Thymus (tissue), 11 donors: ENCODE measurements around the gene GET3. TPM values are rescaled to one million over a fixed set of nuclear protein-coding genes. Genes with fewer than 3 reads are reported as not detected.

Experiments used
- DNase-seq, 9 donors: peaks; one replicate each; pipeline ENCODE4 v3.0.0-alpha.2; 2013; ENCODE audit warnings: low spot score in 9 of 9, low read depth in 6 of 9, missing footprints in 1 of 9
- H3K27ac ChIP-seq, 2 donors: one replicate each; pipeline ENCODE4 v1.5.1; 2013; ENCODE audit warnings: control low read depth in 1 of 2, low read depth in 1 of 2, low read length in 1 of 2, mild to moderate bottlenecking in 1 of 2, moderate library complexity in 1 of 2
- H3K27me3 ChIP-seq, 2 donors: one replicate each; pipeline ENCODE4 v1.5.1; 2013; ENCODE audit warnings: low read length in 1 of 2; ENCODE audit not compliant: control insufficient read depth in 2 of 2, insufficient read depth in 1 of 2
- H3K36me3 ChIP-seq, 2 donors: one replicate each; pipeline ENCODE4 v1.5.1; 2013; ENCODE audit warnings: low read length in 1 of 2, mild to moderate bottlenecking in 1 of 2, moderate library complexity in 1 of 2; ENCODE audit not compliant: control insufficient read depth in 2 of 2, insufficient read depth in 2 of 2
- H3K4me1 ChIP-seq, 2 donors: one replicate each; pipeline ENCODE4 v1.5.1; 2013; ENCODE audit warnings: low read length in 2 of 2; ENCODE audit not compliant: control insufficient read depth in 2 of 2, insufficient read depth in 2 of 2
- H3K4me3 ChIP-seq, 2 donors: one replicate each; pipeline ENCODE4 v1.5.1; 2013; ENCODE audit warnings: low read length in 2 of 2, control low read depth in 1 of 2, mild to moderate bottlenecking in 1 of 2
- H3K9me3 ChIP-seq, 2 donors: one replicate each; pipeline ENCODE4 v1.5.1; 2013; ENCODE audit warnings: low read length in 1 of 2, mild to moderate bottlenecking in 1 of 2; ENCODE audit not compliant: control insufficient read depth in 2 of 2, insufficient read depth in 1 of 2
- WGBS: extraction: QIAGEN DNeasy Blood & Tissue Kit; methylation state at CpG from one replicate; pipeline ENCODE4 v1.1.7; 2013; 5-methylcytosine and 5-hydroxymethylcytosine counted together
- polyA plus RNA-seq: library from polyadenylated mRNA; stranded (reverse); fragments of 200-250 nt; gene quantifications from one replicate; pipeline ENCODE4 v1.2.3, GENCODE V29; 2013
- total RNA-seq: library from RNA; stranded (reverse); fragments of 120-200 nt; gene quantifications from one replicate; pipeline ENCODE4 v1.2.4, GENCODE V29; 2013
- donor health status: healthy.

The GET3 gene
- total and polyA plus RNA-seq, 2 donors, result 50.0 to 67.2 TPM

DNA sequence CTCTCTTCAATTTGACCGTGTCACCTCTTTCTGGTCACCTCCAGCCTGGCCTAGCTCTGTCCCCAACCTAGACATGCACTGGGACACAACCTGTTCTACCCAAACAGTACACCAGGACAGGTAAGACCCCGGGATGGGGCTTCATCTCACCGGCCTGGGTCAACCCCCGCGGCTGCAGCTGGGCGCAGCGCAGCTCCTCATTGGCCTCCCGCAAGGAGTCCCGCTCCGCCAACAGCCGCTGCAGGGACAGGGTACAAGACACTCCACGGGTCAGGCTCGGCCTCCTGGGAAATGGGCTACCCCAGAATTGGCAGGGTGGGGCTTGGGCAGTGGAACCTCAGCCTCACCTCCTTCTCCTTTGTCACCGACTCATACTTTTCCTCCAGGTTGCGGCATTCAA is 30.4 kb downstream of the GET3 start:
- H3K36me3 ChIP-seq, result no peaks in the 10 kb centered on the region
- peaks cover 2 to 17% of the 10 kb centered on the region in 2 donors for H3K4me1 ChIP-seq
- no peak overlapping the region for H3K27ac ChIP-seq
- DNase-seq, result no peak
- H3K9me3 ChIP-seq, result peaks cover 0 to 4% of the 10 kb centered on the region in 2 donors
- no peak overlapping the region for H3K4me3 ChIP-seq
- WGBS, result 98% methylated on average over 15 of the region's 15 CpGs
- peaks cover 0 to 21% of the 10 kb centered on the region in 2 donors for H3K27me3 ChIP-seq

DNA sequence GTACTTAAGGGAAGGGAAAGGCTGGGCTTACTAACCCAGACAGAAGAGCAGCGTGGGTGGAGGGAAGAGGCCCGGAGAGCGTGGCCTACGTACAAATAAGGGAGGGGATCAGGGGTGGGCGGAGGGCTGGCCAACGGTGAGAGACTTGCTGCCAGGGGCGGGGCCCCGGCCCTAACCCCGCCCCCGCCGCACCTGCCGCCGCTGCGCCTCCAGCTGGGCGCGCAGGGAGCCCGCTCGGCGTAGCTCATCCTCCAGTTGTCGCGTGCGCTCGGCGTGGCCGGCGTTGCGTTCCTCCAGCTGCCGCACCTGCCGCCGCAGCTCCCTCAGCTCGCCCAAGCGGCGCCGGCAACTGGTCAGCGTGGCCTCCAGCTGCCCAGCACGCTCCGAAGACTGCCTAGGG is 32.4 kb downstream of the GET3 start:
- peaks cover 2 to 19% of the 10 kb centered on the region in 2 donors for H3K4me1 ChIP-seq
- H3K27me3 ChIP-seq, result peaks cover 0 to 24% of the 10 kb centered on the region in 2 donors
- 72% methylated on average over 37 of the region's 37 CpGs for WGBS
- no peaks in the 10 kb centered on the region for H3K36me3 ChIP-seq
- H3K27ac ChIP-seq, result no peak overlapping the region
- H3K9me3 ChIP-seq, result peaks cover 0 to 4% of the 10 kb centered on the region in 2 donors
- H3K4me3 ChIP-seq, result no peak overlapping the region
- peak in 4 of 9 donors; percentile 59 to 78 (median 72) for DNase-seq

DNA sequence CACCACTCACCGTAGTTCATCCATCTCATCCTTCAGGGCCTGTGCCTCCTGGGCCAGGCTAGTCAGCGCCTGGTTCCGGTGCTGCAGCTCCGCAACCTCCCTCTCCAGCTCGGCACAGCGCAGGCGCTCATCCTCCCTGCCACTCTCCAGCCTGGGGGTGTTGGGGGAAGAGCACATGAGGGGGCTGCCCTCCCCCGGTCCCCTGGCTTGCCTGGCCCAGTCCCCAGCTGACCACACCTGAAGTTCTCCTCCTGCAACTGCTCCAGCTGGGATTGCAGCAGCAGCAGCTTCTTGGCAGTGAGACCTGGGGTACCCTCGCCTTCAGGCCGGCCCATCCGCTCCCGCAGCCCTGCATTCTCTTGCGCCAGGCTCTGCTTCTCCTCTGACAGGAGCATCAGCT is 33.6 kb downstream of the GET3 start:
- no peak overlapping the region for H3K4me3 ChIP-seq
- peaks cover 0 to 4% of the 10 kb centered on the region in 2 donors for H3K9me3 ChIP-seq
- H3K27ac ChIP-seq, result no peak overlapping the region
- H3K27me3 ChIP-seq, result peaks cover 0 to 20% of the 10 kb centered on the region in 2 donors
- peaks cover 6 to 27% of the 10 kb centered on the region in 2 donors for H3K4me1 ChIP-seq
- H3K36me3 ChIP-seq, result no peaks in the 10 kb centered on the region
- 98% methylated on average over 13 of the region's 13 CpGs for WGBS
- no peak for DNase-seq

DNA sequence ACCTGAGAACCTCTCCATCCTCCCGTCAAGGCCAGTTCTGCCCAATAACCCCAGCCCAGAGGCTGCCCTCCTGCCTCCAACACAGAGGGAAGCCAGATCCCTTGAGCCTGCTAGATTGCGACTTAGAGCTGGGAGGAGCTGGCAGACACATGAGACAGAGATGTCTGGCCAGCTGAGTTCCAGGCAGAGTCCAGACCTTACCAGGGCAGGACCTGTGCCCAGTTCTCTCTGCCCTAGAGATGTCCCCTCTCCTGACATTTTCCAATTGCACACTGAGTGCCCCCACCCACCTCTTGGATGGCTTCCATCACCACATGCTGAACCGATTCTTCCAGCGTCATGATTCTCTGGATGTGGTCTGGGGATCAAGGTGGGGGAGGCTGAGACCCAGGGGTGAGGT is 35.0 kb downstream of the GET3 start:
- Histone ChIP-seq H3K4me1 (peaks cover 6 to 29% of the 10 kb centered on the region in 2 donors), H3K27ac (no peak overlapping the region), H3K27me3 (peaks cover 0 to 15% of the 10 kb centered on the region in 2 donors), H3K9me3 (peaks cover 0 to 4% of the 10 kb centered on the region in 2 donors), H3K4me3 (no peak overlapping the region), H3K36me3 (no peaks in the 10 kb centered on the region)
- 94% methylated on average over 4 of the region's 4 CpGs for WGBS
- no peak for DNase-seq

DNA sequence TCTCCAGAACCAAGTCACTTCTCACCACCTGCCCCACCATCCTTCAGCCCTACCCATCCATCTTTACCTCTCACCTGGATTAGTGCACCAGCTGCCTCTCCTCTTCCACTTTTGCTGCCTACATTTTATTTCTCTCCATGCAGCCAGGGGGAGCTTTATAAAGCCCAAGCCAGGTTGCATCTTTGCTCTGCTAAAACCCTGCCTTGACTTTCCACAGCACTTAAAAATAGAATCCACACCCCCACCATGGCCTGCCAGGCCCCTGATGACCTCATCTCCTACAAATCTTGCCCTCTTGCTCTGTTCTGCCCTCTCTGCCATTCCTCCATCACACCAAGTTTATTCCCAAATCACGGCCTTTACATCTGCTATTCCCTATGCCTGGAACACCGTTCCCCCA is 36.3 kb downstream of the GET3 start:
- WGBS, result over 99% methylated on average over 2 of the region's 2 CpGs
- Histone ChIP-seq H3K9me3 (peaks cover 0 to 4% of the 10 kb centered on the region in 2 donors), H3K27ac (no peak overlapping the region), H3K4me3 (no peak overlapping the region), H3K27me3 (peaks cover 0 to 15% of the 10 kb centered on the region in 2 donors), H3K4me1 (peaks cover 9 to 42% of the 10 kb centered on the region in 2 donors), H3K36me3 (no peaks in the 10 kb centered on the region)
- peak in 1 of 9 donors; percentile 35 for DNase-seq

DNA sequence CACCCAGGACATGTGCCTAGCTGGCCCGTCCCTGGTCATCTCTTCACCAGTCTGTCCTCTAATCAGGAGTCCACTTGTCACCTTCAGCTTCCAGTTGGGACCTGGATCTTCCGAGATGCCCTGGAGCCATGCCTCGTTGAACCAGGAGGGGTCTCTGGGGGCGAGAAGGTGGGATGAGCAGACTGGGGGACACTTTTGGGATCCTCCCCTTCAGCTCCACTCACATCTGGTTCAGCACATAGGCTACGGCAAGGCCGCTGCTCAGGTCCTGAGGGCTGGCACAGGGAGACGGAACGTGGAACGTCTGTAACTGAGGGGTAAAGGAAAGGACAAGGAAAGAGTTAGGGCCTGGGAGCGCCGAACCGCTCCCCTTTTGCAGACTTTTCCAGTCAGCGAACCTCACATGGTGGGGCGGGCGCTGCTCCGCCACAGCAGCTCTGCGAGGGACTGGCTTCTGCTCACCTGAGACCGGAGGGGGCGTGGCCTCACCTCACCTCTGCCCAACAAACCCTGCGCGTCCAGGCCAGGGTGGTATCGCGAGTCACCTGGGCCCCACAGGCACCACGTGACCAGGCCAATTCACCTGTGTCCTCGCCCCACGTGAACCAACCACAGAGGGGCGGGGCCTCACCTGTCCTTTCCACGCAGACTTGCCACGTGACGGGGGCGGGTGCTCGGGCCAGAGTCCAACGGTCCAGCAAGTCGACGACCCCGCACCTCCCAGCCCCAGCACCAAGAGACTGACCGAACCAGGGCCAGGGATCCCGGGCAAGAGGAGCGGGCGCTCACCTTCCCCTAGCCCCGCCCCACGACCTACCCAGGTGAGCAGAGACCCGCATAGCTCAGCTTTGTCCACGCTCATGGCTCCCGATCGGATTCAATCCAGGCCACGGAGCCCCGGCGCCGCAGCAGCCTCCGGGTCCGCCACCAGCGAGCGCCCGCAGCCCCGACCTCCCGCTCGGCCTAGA is 37.6 kb downstream of the GET3 start, which contains the start of gene HOOK2:
Gene HOOK2 (minus strand): TSS at position 965 of the 968 bp plus-strand sequence. CDS start 103 bp downstream, at position 862.
- peak in 1 of 9 donors; percentile 25 for DNase-seq
- Histone ChIP-seq H3K36me3 (no peaks in the 10 kb centered on the region), H3K4me1 (peaks cover 9 to 48% of the 10 kb centered on the region in 2 donors), H3K9me3 (peaks cover 0 to 4% of the 10 kb centered on the region in 2 donors), H3K27ac (peak within 1 kb of the TSS; percentile 24 to 74), H3K4me3 (peak within 1 kb of the TSS; percentile 50 to 63), H3K27me3 (peaks cover 0 to 14% of the 10 kb centered on the region in 2 donors)
- 26% methylated on average over 58 of the region's 58 CpGs for WGBS

DNA sequence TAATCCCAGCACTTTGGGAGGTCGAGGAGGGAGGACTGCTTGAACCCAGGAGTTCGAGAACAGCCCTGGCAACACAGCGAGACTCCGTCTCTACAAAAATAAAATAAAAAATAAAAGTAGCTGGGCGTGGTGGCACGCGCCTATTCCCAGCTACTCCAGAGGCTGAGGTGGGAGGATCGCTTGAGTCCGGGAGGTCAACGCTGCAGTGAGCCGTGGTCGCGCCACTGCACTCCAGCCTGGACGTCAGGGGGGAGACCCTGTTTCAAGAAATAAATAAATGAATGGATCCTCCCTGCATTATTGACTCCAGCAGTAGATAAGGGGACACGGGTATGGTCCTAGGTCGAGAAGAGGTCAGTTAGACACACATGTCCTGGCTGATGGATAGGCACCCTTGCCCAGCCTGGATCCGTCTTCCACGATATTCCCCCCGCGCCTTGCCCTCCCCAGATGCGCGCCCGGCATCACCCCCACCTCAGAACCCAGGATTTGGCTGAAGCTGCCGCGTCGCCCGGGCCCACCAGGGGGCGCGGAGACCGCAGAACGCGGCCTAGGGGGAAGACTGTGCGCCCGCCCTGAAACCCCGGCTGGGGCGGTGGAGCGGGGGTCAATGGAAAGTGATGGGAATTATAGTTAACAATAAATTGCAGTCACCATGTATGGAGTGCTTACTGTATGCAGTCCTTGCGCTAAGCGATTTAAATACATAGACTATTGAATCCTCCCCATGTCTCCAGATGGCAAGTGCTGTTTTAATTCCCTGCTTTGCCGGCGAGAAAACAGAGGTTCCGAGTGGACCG is 40.1 kb downstream of the GET3 start:
- WGBS, result 15% methylated on average over 43 of the region's 43 CpGs
- peaks cover 11 to 53% of the 10 kb centered on the region in 2 donors for H3K4me1 ChIP-seq
- peaks cover 0 to 5% of the 10 kb centered on the region in 2 donors for H3K27me3 ChIP-seq
- peak in 5 of 9 donors; percentile 61 to 84 (median 76) for DNase-seq
- H3K27ac ChIP-seq, result peak overlapping the region; percentile 90 to 92
- no peaks in the 10 kb centered on the region for H3K9me3 ChIP-seq
- H3K4me3 ChIP-seq, result peak overlapping the region; percentile 73 to 74
- no peaks in the 10 kb centered on the region for H3K36me3 ChIP-seq

DNA sequence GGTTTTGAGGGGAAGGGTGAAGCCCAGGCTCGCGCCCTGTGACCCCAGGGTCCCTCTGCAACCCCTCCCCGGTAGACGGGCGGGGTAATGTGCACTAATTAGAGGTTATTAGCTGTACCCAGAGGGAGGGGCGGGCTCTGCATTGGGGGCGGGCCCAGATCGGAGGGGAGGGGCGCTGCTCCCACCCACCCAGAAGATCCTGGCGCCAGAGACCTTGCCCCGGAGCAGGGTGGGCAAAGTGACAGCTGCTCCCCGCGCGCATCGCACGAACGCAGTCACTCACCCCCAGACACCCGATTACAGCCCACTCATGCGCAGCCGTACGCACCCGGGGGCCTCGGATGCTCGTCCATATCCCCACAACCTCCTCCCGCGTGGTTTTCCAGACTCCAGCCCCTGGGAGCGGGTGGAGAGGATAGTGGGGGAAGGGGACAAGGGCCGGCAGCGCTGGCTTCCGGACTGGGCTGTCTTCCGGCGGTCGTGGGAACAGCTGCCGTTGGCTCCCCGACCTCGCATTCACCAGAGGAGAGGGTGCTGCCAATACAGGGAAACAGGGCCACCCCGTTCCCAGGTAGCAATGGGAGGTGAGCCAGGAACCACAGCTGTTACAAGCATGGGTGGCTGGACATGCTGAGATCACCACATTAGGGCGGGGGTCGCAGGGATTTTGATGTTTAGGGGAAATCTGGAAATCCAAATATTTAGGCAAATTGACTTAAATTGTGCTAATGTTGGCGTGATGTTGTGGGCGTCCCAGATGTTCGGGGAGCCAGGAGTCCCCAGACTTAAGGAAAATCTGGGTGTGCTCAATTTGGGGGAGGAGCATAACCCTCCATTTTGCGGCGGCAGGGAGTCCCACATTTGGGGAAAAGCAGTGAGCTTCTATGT is 41.0 kb downstream of the GET3 start:
- peak in 2 of 9 donors; percentile 46 to 62 for DNase-seq
- H3K4me3 ChIP-seq, result peak overlapping the region; percentile 73 to 74
- no peaks in the 10 kb centered on the region for H3K36me3 ChIP-seq
- WGBS, result 6% methylated on average over 44 of the region's 44 CpGs
- peak overlapping the region; percentile 90 to 92 for H3K27ac ChIP-seq
- no peaks in the 10 kb centered on the region for H3K9me3 ChIP-seq
- peaks cover 15 to 61% of the 10 kb centered on the region in 2 donors for H3K4me1 ChIP-seq
- no peaks in the 10 kb centered on the region for H3K27me3 ChIP-seq
